Measurements from ENCODE around the gene POU6F2.

POU6F2 gene

GRCh38 chr7:38964921-38965320 is 12.8 kb upstream of the POU6F2 start:
- Histone ChIP-seq H3K27ac (replicated peaks) (no peak overlapping the region), H3K27me3 (ENCODE audit: insufficient read depth, poor library complexity, severe bottlenecking) (peaks cover 11% of the 10 kb centered on the region), H3K4me3 (replicated peaks; ENCODE audit: insufficient read depth, low read length) (no peak overlapping the region)
- DNase-seq (ENCODE audit: low read depth in 1 of 2, low spot score in 1 of 2), result no peak
- no peak for TF ChIP-seq REST (IDR thresholded peaks at IDR 0.05; ENCODE audit: insufficient replicate concordance, low read depth)
- no peak for TF ChIP-seq POLR2AphosphoS5 (IDR thresholded peaks at IDR 0.05; ENCODE audit: low read depth)
- no peak for TF ChIP-seq GABPA (IDR thresholded peaks at IDR 0.05; ENCODE audit: low read depth)
- no peak for TF ChIP-seq CTCF (IDR thresholded peaks at IDR 0.05; ENCODE audit: insufficient read depth, low read length)
- TF ChIP-seq SPI1 (IDR thresholded peaks at IDR 0.05; ENCODE audit: borderline replicate concordance, low read depth), result no peak

- peaks cover 23% of the 10 kb centered on the region for H3K27me3 ChIP-seq (ENCODE audit: insufficient read depth, poor library complexity, severe bottlenecking)
- no peak for DNase-seq (ENCODE audit: low read depth in 1 of 2, low spot score in 1 of 2)
- no peak overlapping the region for H3K4me3 ChIP-seq (replicated peaks; ENCODE audit: insufficient read depth, low read length)
- H3K27ac ChIP-seq (replicated peaks), result no peak overlapping the region
- no peak for TF ChIP-seq SPI1 (IDR thresholded peaks at IDR 0.05; ENCODE audit: borderline replicate concordance, low read depth)
- TF ChIP-seq POLR2AphosphoS5 (IDR thresholded peaks at IDR 0.05; ENCODE audit: low read depth), result no peak
- TF ChIP-seq CTCF (IDR thresholded peaks at IDR 0.05; ENCODE audit: insufficient read depth, low read length), result no peak
Measured at GRCh38 chr7:38973760-38974159, 3.9 kb upstream of the POU6F2 start.

- no peak overlapping the region for H3K27ac ChIP-seq (replicated peaks)
- no peak overlapping the region for H3K4me3 ChIP-seq (replicated peaks; ENCODE audit: insufficient read depth, low read length)
- no peak for TF ChIP-seq CTCF (IDR thresholded peaks at IDR 0.05; ENCODE audit: insufficient read depth, low read length)
- no peak for DNase-seq (ENCODE audit: low read depth in 1 of 2, low spot score in 1 of 2)
- peaks cover 16% of the 10 kb centered on the region for H3K27me3 ChIP-seq (ENCODE audit: insufficient read depth, poor library complexity, severe bottlenecking)
Measured at GRCh38 chr7:38975944-38976392, 1.7 kb upstream of the POU6F2 start.

- Histone ChIP-seq H3K27ac (replicated peaks) (no peak overlapping the region), H3K4me3 (replicated peaks; ENCODE audit: insufficient read depth, low read length) (no peak overlapping the region), H3K27me3 (ENCODE audit: insufficient read depth, poor library complexity, severe bottlenecking) (peaks cover 20% of the 10 kb centered on the region)
- TF ChIP-seq CTCF (IDR thresholded peaks at IDR 0.05; ENCODE audit: insufficient read depth, low read length) (no peak), REST (IDR thresholded peaks at IDR 0.05; ENCODE audit: insufficient replicate concordance, low read depth) (no peak), POLR2AphosphoS5 (IDR thresholded peaks at IDR 0.05; ENCODE audit: low read depth) (no peak), SPI1 (IDR thresholded peaks at IDR 0.05; ENCODE audit: borderline replicate concordance, low read depth) (no peak), GABPA (IDR thresholded peaks at IDR 0.05; ENCODE audit: low read depth) (no peak)
- DNase-seq (ENCODE audit: low read depth in 1 of 2, low spot score in 1 of 2), result no peak
Measured at GRCh38 chr7:38978491-38978890, 782 bp downstream of the POU6F2 start.

Measured in HL-60 (cell line).